K562 (cell line): Measurements from ENCODE around the gene FBXO9.

Experiments used
- BMI1 ChIP-seq: fragments of 150-350 bp; IDR thresholded peaks from 2 replicates; pipeline ENCODE4 v1.6.1; 2014; ENCODE audit warnings: low read length
- GTF2E2 ChIP-seq: fragments of 200-800 bp; sonication (Bioruptor generic); IDR thresholded peaks from 2 replicates; pipeline ENCODE4 v1.6.1; 2016; ENCODE audit warnings: missing genetic modification characterization, missing compliant biosample characterization
- HCFC1 ChIP-seq: IDR thresholded peaks from 2 replicates; pipeline ENCODE4 v1.6.1; 2012; ENCODE audit warnings: low read depth, low read length, improper control_type of control experiment
- HNRNPK ChIP-seq: fragments of 200-400 bp; formaldehyde crosslinking; IDR thresholded peaks from one replicate; pipeline ENCODE4 v1.6.1; 2018; ENCODE audit warnings: mild to moderate bottlenecking, low read depth, low read length; ENCODE audit not compliant: poor library complexity, severe bottlenecking
- KLF16 ChIP-seq: IDR thresholded peaks from 2 replicates; pipeline ENCODE4 v1.6.1; 2016; ENCODE audit warnings: antibody characterized with exemption
- MECOM ChIP-seq: fragments of 250-450 bp; sonication (Bioruptor Pico); IDR thresholded peaks from 2 replicates; pipeline ENCODE4 v1.8.0; 2022; ENCODE audit warnings: inconsistent platforms
- PURB ChIP-seq: sonication (generic); formaldehyde crosslinking; IDR thresholded peaks from 2 replicates; pipeline ENCODE4 v1.9.0; 2021; ENCODE audit warnings: low read depth, mild to moderate bottlenecking, missing genetic modification reagents

DNA sequence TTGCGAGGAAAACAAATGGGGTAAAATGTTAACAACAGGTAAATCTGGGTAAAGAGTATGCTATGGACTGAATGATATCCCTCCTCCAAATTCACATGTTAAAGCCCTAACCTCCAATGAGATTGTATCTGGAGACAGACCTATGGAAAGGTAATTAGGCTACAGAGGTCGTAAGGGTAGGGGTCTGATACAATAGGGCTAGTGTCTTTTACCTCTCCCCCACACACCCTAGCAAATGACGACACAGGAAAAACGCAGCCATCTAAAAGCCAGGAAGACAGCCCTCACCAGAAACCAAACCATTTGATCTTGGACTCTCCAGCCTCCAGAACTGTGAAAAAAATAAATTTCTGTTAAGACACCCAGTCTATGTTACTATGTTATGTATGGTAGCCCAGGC, 20.6 kb upstream of the FBXO9 start:
- TF ChIP-seq KLF16 (no peak), HCFC1 (no peak), HNRNPK (no peak), MECOM (CRISPR knock-in tag) (no peak), GTF2E2 (tag) (no peak), BMI1 (no peak), PURB (CRISPR knock-in tag) (no peak)
